ENCODE data around the gene BCR. TPM values are rescaled to one million over a fixed set of nuclear protein-coding genes. Genes with fewer than 3 reads are reported as not detected.
A peak's percentile ranks its signal among the peaks of the same experiment; 100 is the strongest.

BCR gene
- total and polyA plus RNA-seq, 2 of the 4 experiments (the other 2 are of a cell fraction) = 28.9 to 44.6 TPM

GRCh38 chr22:23351321-23351720, 171.0 kb downstream of the BCR start:
- H3K27ac ChIP-seq (ENCODE audit: insufficient read depth, low read length) = no peak overlapping the region
- no peak overlapping the region for H4K5ac ChIP-seq (ENCODE audit: low read depth, low read length)
- no peak overlapping the region for H3K18ac ChIP-seq (ENCODE audit: low read depth, low read length)
- no peak overlapping the region for H3K14ac ChIP-seq (replicated peaks; ENCODE audit: low read depth, low read length)
- ChIA-PET CTCF (no interaction called here), POLR2A (ENCODE audit: unreplicated experiment) (no interaction called here)
- dilution Hi-C loops (cut with HindIII; ENCODE audit: low sequenced_read_pairs, unreplicated experiment) = no loop called here
- H3K4me1 ChIP-seq (ENCODE audit: control insufficient read depth, insufficient read depth, low read length) = no peaks in the 10 kb centered on the region
- no peak overlapping the region for H2BK20ac ChIP-seq (ENCODE audit: low read depth, low read length)
- no peaks in the 10 kb centered on the region for H3K79me1 ChIP-seq (ENCODE audit: low read depth in 1 of 2, low read length in 2 of 2)
- peaks cover 23% of the 10 kb centered on the region for H3K27me3 ChIP-seq (ENCODE audit: control insufficient read depth, insufficient read depth, low read length)
- in situ Hi-C loops (cut with MboI; ENCODE audit: low sequenced_read_pairs) = no loop called here
- WGBS, 2 experiments (ENCODE audit: extremely low coverage in 2 of 2, insufficient read length in 1 of 2) = no CpG with 5 or more reads among the region's 1 CpG
- H3K23ac ChIP-seq (ENCODE audit: low read depth, low read length) = no peak overlapping the region
- H3K9ac ChIP-seq (ENCODE audit: low read depth, low read length) = no peak overlapping the region
- DNase-seq (no peak), ATAC-seq (ENCODE audit: low read depth) (peak; percentile 37; the same call in 1 of the 2 replicates)
- no peak overlapping the region for H2BK5ac ChIP-seq (ENCODE audit: low read depth, low read length, poor library complexity, severe bottlenecking)
- TF ChIP-seq MAZ (IDR thresholded peaks at IDR 0.05; ENCODE audit: borderline replicate concordance, low read depth, low read length) = no peak
- no peak for TF ChIP-seq BHLHE40 (IDR thresholded peaks at IDR 0.05; ENCODE audit: low read depth, low read length)
- no peak for TF ChIP-seq CEBPB (IDR thresholded peaks at IDR 0.05; ENCODE audit: low read depth, low read length)
- no peak for TF ChIP-seq RAD21 (IDR thresholded peaks at IDR 0.05; ENCODE audit: low read length)
- TF ChIP-seq, protein P1, sequence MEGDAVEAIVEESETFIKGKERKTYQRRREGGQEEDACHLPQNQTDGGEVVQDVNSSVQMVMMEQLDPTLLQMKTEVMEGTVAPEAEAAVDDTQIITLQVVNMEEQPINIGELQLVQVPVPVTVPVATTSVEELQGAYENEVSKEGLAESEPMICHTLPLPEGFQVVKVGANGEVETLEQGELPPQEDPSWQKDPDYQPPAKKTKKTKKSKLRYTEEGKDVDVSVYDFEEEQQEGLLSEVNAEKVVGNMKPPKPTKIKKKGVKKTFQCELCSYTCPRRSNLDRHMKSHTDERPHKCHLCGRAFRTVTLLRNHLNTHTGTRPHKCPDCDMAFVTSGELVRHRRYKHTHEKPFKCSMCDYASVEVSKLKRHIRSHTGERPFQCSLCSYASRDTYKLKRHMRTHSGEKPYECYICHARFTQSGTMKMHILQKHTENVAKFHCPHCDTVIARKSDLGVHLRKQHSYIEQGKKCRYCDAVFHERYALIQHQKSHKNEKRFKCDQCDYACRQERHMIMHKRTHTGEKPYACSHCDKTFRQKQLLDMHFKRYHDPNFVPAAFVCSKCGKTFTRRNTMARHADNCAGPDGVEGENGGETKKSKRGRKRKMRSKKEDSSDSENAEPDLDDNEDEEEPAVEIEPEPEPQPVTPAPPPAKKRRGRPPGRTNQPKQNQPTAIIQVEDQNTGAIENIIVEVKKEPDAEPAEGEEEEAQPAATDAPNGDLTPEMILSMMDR (conservative IDR thresholded peaks at IDR 0.05; ENCODE audit: low read depth, low read length) = no peak
- no peak for TF ChIP-seq FOS (IDR thresholded peaks at IDR 0.05; ENCODE audit: low read depth, low read length)
- TF ChIP-seq SMC3 (IDR thresholded peaks at IDR 0.05; ENCODE audit: low read depth, low read length) = no peak
- TF ChIP-seq, protein P2, sequence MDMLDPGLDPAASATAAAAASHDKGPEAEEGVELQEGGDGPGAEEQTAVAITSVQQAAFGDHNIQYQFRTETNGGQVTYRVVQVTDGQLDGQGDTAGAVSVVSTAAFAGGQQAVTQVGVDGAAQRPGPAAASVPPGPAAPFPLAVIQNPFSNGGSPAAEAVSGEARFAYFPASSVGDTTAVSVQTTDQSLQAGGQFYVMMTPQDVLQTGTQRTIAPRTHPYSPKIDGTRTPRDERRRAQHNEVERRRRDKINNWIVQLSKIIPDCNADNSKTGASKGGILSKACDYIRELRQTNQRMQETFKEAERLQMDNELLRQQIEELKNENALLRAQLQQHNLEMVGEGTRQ (IDR thresholded peaks at IDR 0.05; ENCODE audit: low read depth, low read length) = no peak
- TF ChIP-seq RFX5 (IDR thresholded peaks at IDR 0.05; ENCODE audit: low read depth, low read length) = no peak
- no peak for TF ChIP-seq MAFK (IDR thresholded peaks at IDR 0.05; ENCODE audit: low read depth, low read length)
- no peak for TF ChIP-seq RCOR1 (IDR thresholded peaks at IDR 0.05; ENCODE audit: insufficient replicate concordance, low read length)
- TF ChIP-seq POLR2A (IDR thresholded peaks at IDR 0.05; ENCODE audit: low read depth, low read length) = no peak
- TF ChIP-seq, protein P3, sequence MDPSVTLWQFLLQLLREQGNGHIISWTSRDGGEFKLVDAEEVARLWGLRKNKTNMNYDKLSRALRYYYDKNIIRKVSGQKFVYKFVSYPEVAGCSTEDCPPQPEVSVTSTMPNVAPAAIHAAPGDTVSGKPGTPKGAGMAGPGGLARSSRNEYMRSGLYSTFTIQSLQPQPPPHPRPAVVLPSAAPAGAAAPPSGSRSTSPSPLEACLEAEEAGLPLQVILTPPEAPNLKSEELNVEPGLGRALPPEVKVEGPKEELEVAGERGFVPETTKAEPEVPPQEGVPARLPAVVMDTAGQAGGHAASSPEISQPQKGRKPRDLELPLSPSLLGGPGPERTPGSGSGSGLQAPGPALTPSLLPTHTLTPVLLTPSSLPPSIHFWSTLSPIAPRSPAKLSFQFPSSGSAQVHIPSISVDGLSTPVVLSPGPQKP (IDR thresholded peaks at IDR 0.05; ENCODE audit: borderline replicate concordance, low read depth, low read length) = no peak
- no peak for TF ChIP-seq MXI1 (IDR thresholded peaks at IDR 0.05; ENCODE audit: borderline replicate concordance, low read depth, low read length)
- no peak for TF ChIP-seq CHD1 (IDR thresholded peaks at IDR 0.05; ENCODE audit: low read depth, low read length)
- TF ChIP-seq NFE2L2 (IDR thresholded peaks at IDR 0.05; ENCODE audit: low read depth, low read length) = no peak
- H3K9me1 ChIP-seq (ENCODE audit: insufficient read depth, low read length) = no peaks in the 10 kb centered on the region
- H4K20me1 ChIP-seq (ENCODE audit: insufficient read depth, low read length) = no peaks in the 10 kb centered on the region
- H2AK9ac ChIP-seq (replicated peaks; ENCODE audit: low read depth, low read length, poor library complexity) = no peak overlapping the region
- no peaks in the 10 kb centered on the region for H3K36me3 ChIP-seq (ENCODE audit: control insufficient read depth, insufficient read depth, low read length)
- H3K56ac ChIP-seq (ENCODE audit: extremely low read depth, insufficient read depth, low read length) = no peak overlapping the region
- H2BK120ac ChIP-seq (ENCODE audit: low read depth, low read length) = no peak overlapping the region
- no TSS peak for BruUV-seq (replicated peaks)
- H3K4me3 ChIP-seq (ENCODE audit: insufficient read depth, low read depth, low read length) = no peak overlapping the region
- no peak overlapping the region for H4K91ac ChIP-seq (ENCODE audit: insufficient read depth, low read depth, low read length)
- H3K4ac ChIP-seq (ENCODE audit: low read depth, low read length) = no peak overlapping the region
- H3K9me3 ChIP-seq (ENCODE audit: control insufficient read depth, insufficient read depth, low read length) = no peaks in the 10 kb centered on the region
- no peak overlapping the region for H2AFZ ChIP-seq (replicated peaks; ENCODE audit: low read length, poor library complexity)
- no peak overlapping the region for H2AK5ac ChIP-seq (ENCODE audit: low read depth, low read length)
- intact Hi-C loops (cut with micrococcal nuclease) = no loop called here
- no peak overlapping the region for H3K4me2 ChIP-seq (ENCODE audit: low read depth, low read length)
- no peak overlapping the region for H4K8ac ChIP-seq (ENCODE audit: low read depth in 2 of 2, low read length in 2 of 2)
- H2BK15ac ChIP-seq (ENCODE audit: low read depth, low read length) = no peak overlapping the region

Measured in IMR-90 (cell line).